Measurements from ENCODE around the gene SNX18. TPM values are rescaled to one million over a fixed set of nuclear protein-coding genes. Genes with fewer than 3 reads are reported as not detected.

The SNX18 gene
- total and polyA plus RNA-seq, 4 donors = 5.5 to 43.4 (median 35.0) TPM

DNA sequence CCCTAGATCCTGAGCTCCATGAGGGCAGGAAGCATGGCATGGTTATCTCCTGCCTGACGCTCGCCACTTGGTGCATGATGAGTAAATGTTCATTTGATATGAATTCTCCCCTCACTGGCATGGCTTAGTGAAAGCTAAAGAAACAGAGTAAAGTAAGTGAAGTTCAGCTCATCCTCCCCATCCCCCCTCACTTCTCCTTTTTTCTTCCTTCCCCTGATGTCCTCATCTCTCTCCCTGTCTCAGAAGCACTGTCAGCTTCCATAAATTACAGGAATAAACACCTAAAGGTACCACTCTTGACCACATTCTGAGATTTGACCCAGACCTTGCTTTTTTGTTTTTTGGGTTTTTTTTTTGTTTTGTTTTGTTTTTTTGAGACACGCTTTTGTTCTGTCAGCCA lies 73.3 kb downstream of the SNX18 start:
- Histone ChIP-seq H3K9me3 (ENCODE audit: control insufficient read depth in 4 of 4, insufficient read depth in 3 of 4, low read length in 3 of 4) (peaks cover 0 to 3% (median 0%) of the 10 kb centered on the region in 4 donors), H3K36me3 (ENCODE audit: control insufficient read depth in 4 of 4, insufficient read depth in 4 of 4, low read length in 4 of 4) (no peaks in the 10 kb centered on the region), H3K4me3 (no peak overlapping the region), H3K27me3 (ENCODE audit: control insufficient read depth in 3 of 3, insufficient read depth in 3 of 3, low read length in 2 of 3) (no peaks in the 10 kb centered on the region), H3K27ac (ENCODE audit: low read depth in 1 of 2, low read length in 1 of 2) (no peak overlapping the region), H3K9ac (ENCODE audit: insufficient read depth in 1 of 2, low read length in 2 of 2) (no peak overlapping the region), H3K4me1 (ENCODE audit: control insufficient read depth in 5 of 5, insufficient read depth in 5 of 5, low read length in 5 of 5) (no peaks in the 10 kb centered on the region)
- ATAC-seq (ENCODE audit: insufficient read depth, low FRiP score) (no peak), DNase-seq (no peak)
- 58 to 83% methylated on average over 3 of the region's 3 CpGs for whole genome bisulfite sequencing, 2 donors
- TF ChIP-seq, protein P1, sequence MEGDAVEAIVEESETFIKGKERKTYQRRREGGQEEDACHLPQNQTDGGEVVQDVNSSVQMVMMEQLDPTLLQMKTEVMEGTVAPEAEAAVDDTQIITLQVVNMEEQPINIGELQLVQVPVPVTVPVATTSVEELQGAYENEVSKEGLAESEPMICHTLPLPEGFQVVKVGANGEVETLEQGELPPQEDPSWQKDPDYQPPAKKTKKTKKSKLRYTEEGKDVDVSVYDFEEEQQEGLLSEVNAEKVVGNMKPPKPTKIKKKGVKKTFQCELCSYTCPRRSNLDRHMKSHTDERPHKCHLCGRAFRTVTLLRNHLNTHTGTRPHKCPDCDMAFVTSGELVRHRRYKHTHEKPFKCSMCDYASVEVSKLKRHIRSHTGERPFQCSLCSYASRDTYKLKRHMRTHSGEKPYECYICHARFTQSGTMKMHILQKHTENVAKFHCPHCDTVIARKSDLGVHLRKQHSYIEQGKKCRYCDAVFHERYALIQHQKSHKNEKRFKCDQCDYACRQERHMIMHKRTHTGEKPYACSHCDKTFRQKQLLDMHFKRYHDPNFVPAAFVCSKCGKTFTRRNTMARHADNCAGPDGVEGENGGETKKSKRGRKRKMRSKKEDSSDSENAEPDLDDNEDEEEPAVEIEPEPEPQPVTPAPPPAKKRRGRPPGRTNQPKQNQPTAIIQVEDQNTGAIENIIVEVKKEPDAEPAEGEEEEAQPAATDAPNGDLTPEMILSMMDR (IDR thresholded peaks at IDR 0.05; ENCODE audit: control extremely low read depth, extremely low read depth) = no peak

DNA sequence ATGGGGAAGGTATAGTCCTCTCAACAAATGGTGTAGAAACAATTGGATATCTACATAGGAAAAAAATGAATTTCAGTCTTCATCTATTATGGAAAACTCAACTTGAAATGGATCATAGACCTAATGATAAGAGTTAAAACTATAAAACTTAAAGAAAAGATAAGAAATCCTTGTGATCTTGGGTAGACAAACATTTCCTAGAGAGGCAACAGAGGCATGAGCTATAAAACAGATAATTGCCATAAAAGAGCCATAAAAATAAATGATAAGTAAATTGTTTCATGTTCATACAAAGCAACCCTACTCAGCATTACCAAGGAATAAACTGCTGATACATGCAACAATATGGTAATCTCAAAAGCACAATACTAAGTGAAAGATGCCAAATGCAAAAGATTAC lies 76.2 kb downstream of the SNX18 start:
- H3K27me3 ChIP-seq (ENCODE audit: control insufficient read depth in 3 of 3, insufficient read depth in 3 of 3, low read length in 2 of 3) = no peaks in the 10 kb centered on the region
- H3K27ac ChIP-seq (ENCODE audit: low read depth in 1 of 2, low read length in 1 of 2) = no peak overlapping the region
- no peak overlapping the region for H3K9ac ChIP-seq (ENCODE audit: insufficient read depth in 1 of 2, low read length in 2 of 2)
- DNase-seq (no peak), ATAC-seq (ENCODE audit: insufficient read depth, low FRiP score) (no peak)
- H3K4me1 ChIP-seq (ENCODE audit: control insufficient read depth in 5 of 5, insufficient read depth in 5 of 5, low read length in 5 of 5) = no peaks in the 10 kb centered on the region
- H3K36me3 ChIP-seq (ENCODE audit: control insufficient read depth in 4 of 4, insufficient read depth in 4 of 4, low read length in 4 of 4) = no peaks in the 10 kb centered on the region
- TF ChIP-seq, protein P1 (IDR thresholded peaks at IDR 0.05; ENCODE audit: control extremely low read depth, extremely low read depth) = no peak
- no peak overlapping the region for H3K4me3 ChIP-seq
- peaks cover 0 to 8% (median 0%) of the 10 kb centered on the region in 4 donors for H3K9me3 ChIP-seq (ENCODE audit: control insufficient read depth in 4 of 4, insufficient read depth in 3 of 4, low read length in 3 of 4)

DNA sequence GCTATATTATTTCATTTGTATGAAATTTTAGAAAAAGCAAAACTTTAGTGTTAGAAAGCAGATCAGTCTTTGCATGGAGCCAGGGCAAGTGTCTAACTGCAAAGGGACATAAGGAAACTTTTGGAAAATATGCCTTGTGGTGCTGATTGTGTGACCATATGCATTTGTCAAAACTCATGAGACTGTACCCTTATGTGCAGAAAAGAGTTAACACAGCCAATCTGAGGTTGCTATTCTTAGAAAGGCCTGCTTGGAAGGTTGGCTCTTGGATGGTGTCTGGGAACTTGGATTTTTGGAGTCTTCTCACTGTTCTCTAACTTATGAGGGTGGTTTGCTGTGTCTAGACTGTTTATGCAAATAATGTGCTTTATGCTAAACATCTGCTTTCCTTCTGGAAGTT lies 76.6 kb downstream of the SNX18 start:
- TF ChIP-seq, protein P1 (IDR thresholded peaks at IDR 0.05; ENCODE audit: control extremely low read depth, extremely low read depth) = no peak
- Histone ChIP-seq H3K4me1 (ENCODE audit: control insufficient read depth in 5 of 5, insufficient read depth in 5 of 5, low read length in 5 of 5) (no peaks in the 10 kb centered on the region), H3K27ac (ENCODE audit: low read depth in 1 of 2, low read length in 1 of 2) (no peak overlapping the region), H3K36me3 (ENCODE audit: control insufficient read depth in 4 of 4, insufficient read depth in 4 of 4, low read length in 4 of 4) (no peaks in the 10 kb centered on the region), H3K9me3 (ENCODE audit: control insufficient read depth in 4 of 4, insufficient read depth in 3 of 4, low read length in 3 of 4) (peaks cover 0 to 8% (median 0%) of the 10 kb centered on the region in 4 donors), H3K27me3 (ENCODE audit: control insufficient read depth in 3 of 3, insufficient read depth in 3 of 3, low read length in 2 of 3) (no peaks in the 10 kb centered on the region), H3K9ac (ENCODE audit: insufficient read depth in 1 of 2, low read length in 2 of 2) (no peak overlapping the region), H3K4me3 (no peak overlapping the region)
- DNase-seq (no peak), ATAC-seq (ENCODE audit: insufficient read depth, low FRiP score) (no peak)

DNA sequence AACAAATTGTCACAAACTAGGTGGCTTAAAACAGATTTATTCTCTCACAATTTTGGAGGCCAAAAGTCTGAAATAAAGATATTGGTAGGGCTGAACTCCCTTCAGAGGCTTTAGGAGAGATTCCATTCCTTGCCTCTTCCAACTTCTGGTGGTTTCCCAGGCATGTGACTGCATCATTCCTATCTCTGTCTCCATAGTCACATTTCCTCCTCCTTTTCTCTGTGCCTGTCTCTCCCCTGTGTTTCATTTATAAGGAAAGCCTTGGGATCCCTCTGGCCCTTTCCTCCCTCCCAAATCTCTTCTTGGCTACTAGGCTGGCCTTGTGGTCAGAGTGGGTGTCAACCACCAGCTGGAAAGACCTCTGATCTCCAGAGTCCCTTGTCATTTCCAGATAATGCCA lies 78.2 kb downstream of the SNX18 start:
- TF ChIP-seq, protein P1 (IDR thresholded peaks at IDR 0.05; ENCODE audit: control extremely low read depth, extremely low read depth) = no peak
- DNase-seq (no peak), ATAC-seq (ENCODE audit: insufficient read depth, low FRiP score) (no peak)
- Histone ChIP-seq H3K4me1 (ENCODE audit: control insufficient read depth in 5 of 5, insufficient read depth in 5 of 5, low read length in 5 of 5) (no peaks in the 10 kb centered on the region), H3K27ac (ENCODE audit: low read depth in 1 of 2, low read length in 1 of 2) (no peak overlapping the region), H3K9ac (ENCODE audit: insufficient read depth in 1 of 2, low read length in 2 of 2) (no peak overlapping the region), H3K27me3 (ENCODE audit: control insufficient read depth in 3 of 3, insufficient read depth in 3 of 3, low read length in 2 of 3) (no peaks in the 10 kb centered on the region), H3K4me3 (no peak overlapping the region), H3K36me3 (ENCODE audit: control insufficient read depth in 4 of 4, insufficient read depth in 4 of 4, low read length in 4 of 4) (no peaks in the 10 kb centered on the region), H3K9me3 (ENCODE audit: control insufficient read depth in 4 of 4, insufficient read depth in 3 of 4, low read length in 3 of 4) (peaks cover 0 to 8% (median 0%) of the 10 kb centered on the region in 4 donors)
